ENCODE results near the gene HDAC4.

Gene HDAC4

GRCh38 chr2:239194731-239195317 lies 206.0 kb downstream of the HDAC4 start:
- no peak for DNase-seq

DNA sequence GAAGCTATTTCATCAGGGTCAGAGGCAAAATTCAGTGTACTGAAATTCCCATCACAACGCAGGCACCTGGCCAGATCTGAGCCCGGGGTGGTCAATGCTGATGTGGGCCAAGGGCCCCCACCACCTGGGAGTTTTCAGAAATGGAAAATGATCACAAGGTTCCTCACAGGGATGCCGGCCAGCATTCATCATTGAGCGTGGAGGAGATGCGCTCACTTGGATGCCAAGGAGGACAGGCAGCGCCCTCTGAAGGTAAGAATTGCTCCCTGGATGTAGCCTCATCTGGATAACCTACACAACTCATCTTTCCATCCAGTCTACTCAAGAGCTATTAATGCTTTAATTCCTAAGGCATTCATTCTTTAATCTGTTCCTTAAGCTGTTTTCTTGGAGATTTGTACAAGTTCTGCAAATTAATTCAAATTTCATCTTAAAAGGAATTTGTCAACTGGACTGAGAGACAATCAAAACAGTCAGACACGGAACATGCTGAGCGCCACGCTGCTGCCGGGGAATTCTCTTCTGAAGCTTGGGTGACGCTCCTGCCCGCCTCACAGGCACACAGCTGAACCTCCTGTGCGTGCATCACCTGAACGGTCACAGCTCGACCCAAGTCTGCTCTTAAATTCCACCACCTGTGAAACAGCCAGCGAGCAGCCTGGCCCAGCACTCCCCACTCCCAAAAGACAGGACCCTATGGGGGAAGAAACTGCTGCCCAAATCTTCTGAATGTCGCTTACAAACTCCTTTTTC lies 206.7 kb downstream of the HDAC4 start:
- no peak for DNase-seq

GRCh38 chr2:239193401-239193811 lies 207.4 kb downstream of the HDAC4 start:
- no peak for DNase-seq

GRCh38 chr2:239192975-239193374 lies 207.8 kb downstream of the HDAC4 start:
- no peak for DNase-seq

- no peak for DNase-seq
These were observed 208.4 kb downstream of the HDAC4 start for GRCh38 chr2:239192456-239192855.

DNA sequence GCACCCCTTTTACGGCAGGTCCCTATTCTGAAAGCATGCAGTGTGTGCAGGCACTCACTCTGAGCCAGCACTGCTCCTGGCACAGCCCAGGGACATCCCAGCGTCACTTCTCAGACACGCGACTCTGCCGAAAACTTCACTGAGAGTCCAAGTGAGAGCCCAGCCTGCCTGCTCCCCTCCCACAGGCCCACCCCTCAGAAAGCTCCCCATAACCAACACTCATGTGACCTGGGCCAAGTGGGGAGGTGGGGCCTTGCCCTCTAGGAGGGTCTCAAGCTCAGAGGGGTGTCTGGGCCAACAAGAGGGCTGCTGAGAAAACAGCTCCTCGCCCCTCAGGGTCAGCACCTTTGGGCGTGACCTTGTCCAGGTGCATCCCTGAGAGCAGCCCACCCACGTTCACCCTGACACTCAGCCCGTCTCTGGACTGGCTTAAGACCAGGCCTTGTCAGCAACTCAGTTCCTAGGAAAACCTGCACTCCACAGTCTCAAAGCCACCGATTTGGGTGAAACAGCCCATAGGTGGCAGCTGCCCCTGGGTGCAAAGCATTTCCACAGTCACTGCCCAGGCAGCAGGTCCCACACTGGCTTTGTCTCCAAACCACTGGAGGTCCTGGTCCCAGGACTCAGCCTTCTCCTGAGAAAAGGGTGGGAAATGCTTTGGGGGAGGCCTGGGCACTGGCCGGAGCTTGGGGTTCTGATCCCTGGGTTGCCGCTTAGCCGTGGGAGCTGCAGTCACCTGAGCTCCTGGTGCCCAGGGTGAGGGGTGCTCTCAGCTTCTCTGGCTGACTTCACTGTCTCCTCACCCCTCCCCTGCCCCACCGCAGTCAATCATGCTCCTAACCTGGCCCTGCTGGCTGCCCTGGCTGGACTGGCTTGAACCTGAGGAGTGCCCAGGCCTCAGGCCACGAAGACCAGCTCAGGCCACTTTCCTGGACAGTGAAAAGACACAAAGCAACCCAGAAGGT lies 209.6 kb downstream of the HDAC4 start:
- no peak for DNase-seq

- DNase-seq = no peak
These were observed 210.5 kb downstream of the HDAC4 start for GRCh38 chr2:239190361-239190760.

DNA sequence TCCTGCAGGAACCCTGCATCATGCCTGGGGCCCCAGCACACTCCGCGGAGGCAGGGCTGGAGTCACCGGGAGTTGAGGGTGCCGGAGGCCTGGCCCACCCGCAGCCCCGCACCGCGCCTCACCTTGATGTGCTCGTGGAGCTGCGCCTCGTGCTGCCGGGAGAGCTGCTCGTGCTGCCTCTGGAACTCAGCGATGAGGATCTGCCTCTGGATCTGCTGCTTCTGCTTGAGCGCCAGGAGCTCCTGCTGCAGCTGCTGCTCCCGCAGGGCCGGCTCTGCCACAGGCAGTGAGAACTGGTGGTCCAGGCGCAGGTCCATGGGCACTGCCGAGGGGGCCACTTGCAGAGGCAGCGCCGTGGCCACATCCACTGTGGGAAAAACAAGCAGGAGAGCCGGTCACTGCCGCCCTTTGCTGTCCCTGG lies 211.1 kb downstream of the HDAC4 start:
- no peak for DNase-seq

GRCh38 chr2:239188536-239188935 lies 212.3 kb downstream of the HDAC4 start:
- no peak for DNase-seq

- no peak for DNase-seq
These were observed 213.2 kb downstream of the HDAC4 start for GRCh38 chr2:239187464-239188253.

DNA sequence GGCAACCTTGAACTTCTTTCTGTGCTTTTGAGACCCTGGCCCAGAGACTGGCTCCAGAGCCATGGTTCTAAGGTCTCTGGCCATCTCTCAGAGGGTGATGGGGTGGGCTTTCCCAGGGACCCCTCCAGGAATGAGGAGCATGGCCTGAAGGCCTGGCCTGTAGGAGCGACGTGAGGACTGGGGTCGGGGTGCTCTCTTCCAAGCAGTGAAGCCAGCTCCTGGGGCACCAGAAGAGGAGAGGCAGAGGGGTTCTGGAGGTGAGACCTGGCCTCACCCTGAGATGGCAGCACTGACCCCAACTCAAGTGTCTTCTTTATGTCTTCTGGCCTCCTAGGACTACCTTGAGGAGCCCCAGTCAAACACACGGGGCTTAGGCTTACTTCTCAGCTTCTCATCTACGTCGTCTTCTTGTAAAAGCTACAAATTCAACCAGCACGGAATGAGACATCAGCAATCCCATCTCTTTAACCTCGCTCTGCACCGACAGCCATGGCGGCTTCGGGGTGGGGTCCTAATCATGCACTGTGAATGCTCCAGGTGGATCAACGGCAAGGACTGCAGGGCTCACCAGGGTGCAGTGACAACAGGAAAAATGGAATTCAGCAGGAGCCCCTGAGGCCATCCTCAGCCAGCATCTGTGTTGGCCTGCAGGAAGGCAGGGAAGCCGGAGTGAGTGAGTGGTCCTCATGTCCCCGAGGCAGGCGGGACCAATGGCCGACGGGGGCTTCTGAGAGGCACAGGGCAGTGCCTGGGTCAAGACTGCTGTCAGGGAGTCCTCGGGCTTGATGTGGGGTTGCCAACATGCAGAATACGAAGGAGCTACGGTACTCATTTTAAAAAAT lies 214.1 kb downstream of the HDAC4 start:
- no peak for DNase-seq

DNA sequence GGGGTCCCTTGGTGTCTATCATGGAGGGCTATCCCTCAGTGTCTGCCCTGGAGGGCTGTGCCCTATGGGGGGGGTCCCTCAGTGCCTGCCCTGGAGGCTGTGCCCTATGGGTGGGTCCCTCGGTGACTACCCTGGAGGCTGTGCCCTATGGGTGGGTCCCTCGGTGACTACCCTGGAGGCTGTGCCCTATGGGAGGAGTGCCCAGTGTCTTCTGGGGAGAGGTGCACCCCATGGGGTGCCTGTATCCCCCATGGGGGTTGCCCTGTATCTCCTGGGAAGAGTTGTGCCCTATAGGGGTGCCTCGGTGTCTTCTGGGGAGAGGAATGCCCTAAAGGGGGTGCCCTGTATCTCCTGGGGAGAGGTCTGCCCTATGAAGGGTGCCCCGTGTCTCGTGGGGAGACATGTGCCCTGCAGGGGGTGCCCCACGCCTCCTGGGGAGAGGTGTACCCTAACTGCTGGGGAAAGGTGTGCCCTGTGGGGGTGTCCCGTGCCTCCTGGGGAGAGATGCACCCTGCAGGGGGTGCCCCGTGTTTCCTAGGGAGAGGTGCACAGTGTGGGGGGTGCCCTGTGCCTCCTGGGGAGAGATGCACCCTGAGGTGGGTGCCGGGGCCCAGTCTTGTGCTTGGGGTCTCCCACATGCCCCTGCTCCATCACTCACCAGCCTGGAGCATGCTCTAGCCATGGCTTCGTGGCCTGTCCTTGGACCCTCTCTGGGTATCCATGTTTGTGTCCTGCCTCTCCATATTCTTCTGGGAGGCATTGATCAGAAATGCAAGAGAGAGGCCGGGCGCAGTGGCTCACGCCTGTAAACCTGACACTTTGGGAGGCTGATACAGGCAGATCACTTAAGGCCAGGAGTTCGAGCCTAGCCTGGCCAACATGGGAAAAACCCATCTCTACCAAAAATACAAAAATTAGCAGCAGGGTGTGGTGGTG lies 215.6 kb downstream of the HDAC4 start:
- DNase-seq = no peak

DNA sequence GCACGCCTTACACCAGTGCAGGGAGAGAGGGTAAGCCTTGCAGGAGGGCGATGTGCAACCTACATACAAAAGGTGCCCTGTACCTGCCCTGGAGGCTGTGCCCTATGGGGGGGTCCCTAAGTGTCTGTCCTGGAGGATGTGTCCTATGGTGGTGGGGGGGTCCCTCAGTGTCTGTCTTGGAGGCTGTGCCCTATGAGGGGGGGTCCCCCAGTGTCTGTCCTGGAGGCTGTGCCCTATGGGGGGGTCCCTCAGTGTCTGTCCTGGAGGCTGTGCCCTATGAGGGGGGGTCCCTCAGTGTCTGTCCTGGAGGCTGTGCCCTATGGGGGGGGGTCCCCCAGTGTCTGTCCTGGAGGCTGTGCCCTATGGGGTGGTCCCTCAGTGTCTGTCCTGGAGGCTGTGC lies 216.6 kb downstream of the HDAC4 start:
- no peak for DNase-seq

GRCh38 chr2:239182981-239183791 lies 217.6 kb downstream of the HDAC4 start:
- no peak for DNase-seq

DNA sequence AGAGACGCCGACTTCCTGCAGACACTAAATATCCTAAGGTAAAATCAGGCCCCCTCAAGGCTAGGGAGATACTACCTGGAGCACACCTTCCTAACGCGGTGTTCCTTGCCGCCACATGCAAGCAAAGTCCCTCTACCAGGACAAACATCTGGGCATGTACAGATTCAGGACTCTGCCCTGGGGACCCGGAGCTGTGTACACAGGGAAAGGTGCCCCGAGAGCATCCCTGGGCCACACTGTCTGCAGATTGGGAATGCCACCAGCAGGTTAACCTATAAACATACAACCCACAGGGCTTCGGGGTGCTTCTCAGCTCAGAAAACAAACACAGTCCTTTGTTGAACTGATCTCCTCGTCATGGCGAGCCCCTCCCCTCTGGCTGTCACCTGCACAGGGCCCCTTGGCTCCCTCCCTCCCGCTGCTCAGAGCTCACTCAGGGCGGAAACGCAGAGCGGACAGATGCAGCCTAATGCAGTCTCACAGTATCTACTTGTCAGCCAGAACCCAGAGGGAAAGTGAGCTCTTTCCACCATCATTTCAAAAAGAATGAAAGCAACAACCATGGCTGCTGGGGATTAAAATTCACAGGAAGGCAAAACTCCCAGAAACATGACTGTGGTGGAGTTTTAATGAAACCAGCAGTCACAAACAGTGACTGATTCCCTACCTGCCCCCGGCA lies 218.8 kb downstream of the HDAC4 start:
- peak; percentile 90 to 95 for DNase-seq

DNA sequence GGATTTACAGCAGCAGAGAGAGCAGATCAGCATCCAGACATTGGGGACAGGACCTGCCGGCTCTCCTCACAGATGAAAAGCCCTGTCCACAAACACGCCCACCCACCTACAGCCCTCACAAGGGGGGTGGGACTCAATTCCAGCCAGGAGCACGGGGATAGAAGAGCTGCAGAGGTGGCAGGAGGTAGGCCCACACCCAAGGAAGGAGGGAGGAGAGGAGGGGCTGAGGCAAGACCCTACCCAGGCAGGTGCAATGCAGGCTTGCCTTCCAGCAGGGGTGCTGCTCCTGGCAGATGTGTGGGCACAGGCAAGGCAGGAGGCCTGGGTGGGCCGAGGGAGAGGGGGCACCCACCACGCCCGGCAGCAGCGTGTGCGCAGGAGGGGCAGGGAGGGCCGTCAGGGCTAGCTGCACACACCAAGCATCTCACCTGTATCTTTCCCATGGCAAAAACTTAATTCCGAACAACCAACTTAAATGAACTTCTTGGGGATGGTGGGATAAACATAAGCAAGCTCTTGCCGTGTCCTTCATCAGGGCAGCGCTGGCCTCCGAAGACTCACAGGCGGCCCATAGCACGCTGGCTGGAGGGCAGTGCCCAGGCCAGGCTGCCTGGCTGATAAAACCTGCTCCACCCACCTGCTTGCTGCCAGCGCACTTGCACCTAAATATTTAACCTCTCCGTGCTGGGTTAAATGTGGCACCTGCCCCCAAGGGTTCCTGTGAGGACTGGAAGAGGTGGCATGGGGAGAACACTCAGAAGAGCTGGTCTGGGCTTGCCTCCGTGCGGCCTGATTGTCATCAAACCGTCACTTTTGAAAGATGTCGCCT lies 219.5 kb downstream of the HDAC4 start:
- DNase-seq = peak; percentile 75 to 91

DNA sequence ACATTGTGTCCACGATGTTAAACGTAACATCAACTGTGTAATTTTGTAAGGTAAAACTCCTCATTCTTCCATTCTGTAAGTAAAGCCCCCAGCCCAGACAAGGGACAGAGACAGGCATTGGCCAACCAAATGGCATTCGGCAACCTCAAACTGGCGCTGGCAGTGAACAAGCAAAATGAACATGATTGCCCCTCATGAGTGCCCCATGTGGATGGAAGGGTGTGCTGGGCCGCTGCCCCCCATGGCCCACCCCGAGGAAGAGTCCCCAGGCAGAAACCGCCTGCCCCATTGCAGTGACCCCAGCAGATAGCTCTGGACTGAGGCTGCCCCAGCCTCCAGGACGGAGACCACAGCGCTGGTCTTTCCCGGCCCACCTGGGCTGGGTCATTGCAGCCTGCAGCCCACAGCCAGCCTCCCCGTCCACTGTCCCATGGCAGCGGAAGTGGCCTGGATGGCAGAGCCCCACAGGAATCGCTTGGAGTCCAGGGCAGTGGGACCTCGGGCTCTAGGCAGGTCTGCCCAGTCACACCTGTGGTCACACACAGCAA lies 220.2 kb downstream of the HDAC4 start:
- no peak for DNase-seq

GRCh38 chr2:239179851-239180371 lies 220.9 kb downstream of the HDAC4 start:
- DNase-seq = no peak

All from NCI-H2081 (cell line).